CD14-positive monocyte (primary cell): ENCODE data around the gene DNAH11. TPM values are rescaled to one million over a fixed set of nuclear protein-coding genes. Genes with fewer than 3 reads are reported as not detected.
A peak's percentile ranks its signal among the peaks of the same experiment; 100 is the strongest.

Experiments used
- DNase-seq, 3 donors: peaks; one replicate each; pipeline ENCODE4 v3.0.0-alpha.2; 2011 to 2022
- H2AFZ ChIP-seq: 2 replicates; pipeline ENCODE4 v1.6.0; 2012; ENCODE audit warnings: mild to moderate bottlenecking, low read depth, low read length, inconsistent platforms; ENCODE audit not compliant: insufficient read depth, poor library complexity, severe bottlenecking
- H3K27ac ChIP-seq, 2 donors: 1 replicate in 1 of 2; 2 replicates in 1 of 2; pipeline ENCODE4 v1.5.1; 2012 to 2013; ENCODE audit warnings: low read length in 2 of 2, control low read depth in 1 of 2, inconsistent platforms in 1 of 2, low read depth in 1 of 2, mild to moderate bottlenecking in 1 of 2
- H3K27me3 ChIP-seq, 2 donors: one replicate each; pipeline versions ENCODE4 v1.6.0 to v1.6.1; 2011 to 2013; ENCODE audit warnings: low read length in 2 of 2; ENCODE audit not compliant: control insufficient read depth in 2 of 2, insufficient read depth in 2 of 2
- H3K36me3 ChIP-seq, 2 donors: replicated peaks in 1 of 2; 1 replicate in 1 of 2; 2 replicates in 1 of 2; pipeline versions ENCODE4 v1.5.1 to v1.6.1; 2012 to 2013; ENCODE audit warnings: low read length in 2 of 2, control low read depth in 1 of 2, inconsistent platforms in 1 of 2, mild to moderate bottlenecking in 1 of 2; ENCODE audit not compliant: insufficient read depth in 2 of 2, control insufficient read depth in 1 of 2
- H3K4me1 ChIP-seq, 2 donors: 1 replicate in 1 of 2; 2 replicates in 1 of 2; pipeline versions ENCODE4 v1.5.1 to v1.6.1; 2012 to 2013; ENCODE audit warnings: low read length in 2 of 2, control low read depth in 1 of 2, inconsistent platforms in 1 of 2, mild to moderate bottlenecking in 1 of 2, moderate library complexity in 1 of 2; ENCODE audit not compliant: insufficient read depth in 2 of 2, control insufficient read depth in 1 of 2
- H3K4me2 ChIP-seq: replicated peaks from 2 replicates; pipeline ENCODE3; 2012; ENCODE audit warnings: low read length, moderate library complexity, mild to moderate bottlenecking; ENCODE audit not compliant: poor library complexity, severe bottlenecking; ENCODE audit errors: extremely low read depth
- H3K4me3 ChIP-seq, 3 experiments: fragments of 200-600 bp in 1 of 3; sonication (generic) in 1 of 3; replicated peaks in 1 of 3; 1 replicate in 2 of 3; 2 replicates in 1 of 3; pipeline ENCODE4 v1.5.1; 2011 to 2013; ENCODE audit warnings: low read length in 3 of 3, mild to moderate bottlenecking in 3 of 3, control low read depth in 2 of 3, low read depth in 2 of 3, inconsistent platforms in 1 of 3, moderate library complexity in 1 of 3
- H3K79me2 ChIP-seq: 2 replicates; pipeline ENCODE4 v1.6.0; 2012; ENCODE audit warnings: mild to moderate bottlenecking, control low read depth, inconsistent platforms, low read length, moderate library complexity; ENCODE audit not compliant: insufficient read depth
- H3K9ac ChIP-seq: 2 replicates; pipeline ENCODE4 v1.6.0; 2017; ENCODE audit warnings: low read length, mild to moderate bottlenecking; ENCODE audit not compliant: insufficient read depth, poor library complexity, severe bottlenecking
- H3K9me3 ChIP-seq, 2 donors: replicated peaks in 1 of 2; 1 replicate in 1 of 2; 2 replicates in 1 of 2; pipeline versions ENCODE4 v1.5.1 to v1.6.1; 2012 to 2013; ENCODE audit warnings: low read length in 2 of 2, control low read depth in 1 of 2; ENCODE audit not compliant: control insufficient read depth in 1 of 2, insufficient read depth in 1 of 2
- H4K20me1 ChIP-seq: 2 replicates; pipeline ENCODE4 v1.6.0; 2012; ENCODE audit warnings: mild to moderate bottlenecking, low read length, control low read depth, moderate library complexity; ENCODE audit not compliant: insufficient read depth
- H3K27ac Mint-ChIP-seq, 7 donors: one replicate each; pipeline ENCODE4 v1.8.0; 2020; ENCODE audit warnings: mild to moderate bottlenecking in 7 of 7, mixed read lengths in 7 of 7, moderate library complexity in 6 of 7, inconsistent platforms in 2 of 7
- H3K27me3 Mint-ChIP-seq, 3 donors: one replicate each; pipeline ENCODE4 v1.8.0; 2021 to 2022; ENCODE audit warnings: low read depth in 3 of 3, mild to moderate bottlenecking in 3 of 3, mixed read lengths in 3 of 3, moderate library complexity in 3 of 3, inconsistent platforms in 1 of 3
- H3K36me3 Mint-ChIP-seq, 2 donors: one replicate each; pipeline ENCODE4 v1.8.0; 2020; ENCODE audit warnings: mixed read lengths in 2 of 2, inconsistent platforms in 1 of 2, mild to moderate bottlenecking in 1 of 2
- H3K4me1 Mint-ChIP-seq: one replicate; pipeline ENCODE4 v1.8.0; 2020; ENCODE audit warnings: mild to moderate bottlenecking, mixed read lengths
- H3K4me3 Mint-ChIP-seq, 2 donors: one replicate each; pipeline ENCODE4 v1.8.0; 2020; ENCODE audit warnings: mild to moderate bottlenecking in 2 of 2, mixed read lengths in 2 of 2, moderate library complexity in 1 of 2
- H3K9me3 Mint-ChIP-seq, 7 donors: one replicate each; pipeline ENCODE4 v1.8.0; 2020 to 2022; ENCODE audit warnings: mixed read lengths in 7 of 7, mild to moderate bottlenecking in 6 of 7, moderate library complexity in 6 of 7, inconsistent platforms in 2 of 7
- WGBS: methylation state at CpG from one replicate; pipeline ENCODE4 v1.1.5; 2013; ENCODE audit warnings: missing lambda C conversion rate; ENCODE audit not compliant: insufficient coverage; 5-methylcytosine and 5-hydroxymethylcytosine counted together
- intact Hi-C, 2 donors: fragments of 100-400 bp; cut with micrococcal nuclease; formaldehyde crosslinking; loops; one replicate each; pipeline versions ENCODE4 v1.15.0 to v1.15.1; 2023
- polyA plus RNA-seq, 3 donors: library from polyadenylated mRNA; depleted of rRNA in 1 of 3; unstranded in 2 of 3; stranded (reverse) in 1 of 3; fragments of 300-500 nt in 2 of 3; fragments of >200 nt in 1 of 3; fragmentation: Illumina TruSeq in 2 of 3; gene quantifications; 1 replicate in 2 of 3; 2 replicates in 1 of 3; pipeline ENCODE4 v1.2.3, GENCODE V29; 2012 to 2021
- TF ChIP-seq, protein P1 (sequence below): fragments of 200-600 bp; IDR thresholded peaks from one replicate; pipeline ENCODE4 v1.8.0; 2022; ENCODE audit warnings: antibody characterized with exemption, mild to moderate bottlenecking

The DNAH11 gene
- polyA plus RNA-seq, 3 donors: not detected

DNA sequence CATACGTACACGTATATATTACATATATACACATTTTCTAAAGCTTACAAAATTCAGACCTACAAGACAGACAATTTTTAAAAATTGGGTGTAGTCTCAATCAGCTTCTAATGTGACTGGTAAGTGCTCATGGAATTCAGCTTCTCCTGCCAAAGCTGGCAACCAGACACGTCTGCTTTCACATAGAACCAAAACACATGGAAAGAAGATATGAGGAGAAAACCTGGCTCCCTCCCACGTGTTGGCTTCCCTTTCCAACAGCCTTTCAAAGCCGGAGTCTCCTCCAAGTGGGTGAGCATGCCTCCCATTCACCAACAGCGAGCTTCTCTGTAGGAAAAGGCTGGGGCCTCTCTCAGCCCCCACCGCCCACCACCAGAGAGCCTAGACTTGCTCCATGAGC lies 369.5 kb downstream of the DNAH11 start:
- Mint-ChIP-seq H3K4me3 (no peak overlapping the region), H3K9me3 (no peaks in the 10 kb centered on the region), H3K27ac (peak overlapping the region in 1 of 7 donors; percentile 3), H3K36me3 (peaks cover 39 to 42% of the 10 kb centered on the region in 2 donors), H3K4me1 (peaks cover 4% of the 10 kb centered on the region), H3K27me3 (no peaks in the 10 kb centered on the region)
- H3K27me3 ChIP-seq: no peaks in the 10 kb centered on the region
- intact Hi-C loops: no loop called here
- H3K4me2 ChIP-seq: no peak overlapping the region
- H3K79me2 ChIP-seq: no peaks in the 10 kb centered on the region
- H3K4me3 ChIP-seq: no peak overlapping the region
- no peak overlapping the region for H3K27ac ChIP-seq
- H3K9me3 ChIP-seq: no peaks in the 10 kb centered on the region
- H2AFZ ChIP-seq: no peak overlapping the region
- peaks cover 6 to 72% of the 10 kb centered on the region in 2 donors for H3K36me3 ChIP-seq
- 96% methylated on average over 4 of the region's 7 CpGs for WGBS
- H3K9ac ChIP-seq: no peak overlapping the region
- H3K4me1 ChIP-seq: no peaks in the 10 kb centered on the region
- TF ChIP-seq, protein P1, sequence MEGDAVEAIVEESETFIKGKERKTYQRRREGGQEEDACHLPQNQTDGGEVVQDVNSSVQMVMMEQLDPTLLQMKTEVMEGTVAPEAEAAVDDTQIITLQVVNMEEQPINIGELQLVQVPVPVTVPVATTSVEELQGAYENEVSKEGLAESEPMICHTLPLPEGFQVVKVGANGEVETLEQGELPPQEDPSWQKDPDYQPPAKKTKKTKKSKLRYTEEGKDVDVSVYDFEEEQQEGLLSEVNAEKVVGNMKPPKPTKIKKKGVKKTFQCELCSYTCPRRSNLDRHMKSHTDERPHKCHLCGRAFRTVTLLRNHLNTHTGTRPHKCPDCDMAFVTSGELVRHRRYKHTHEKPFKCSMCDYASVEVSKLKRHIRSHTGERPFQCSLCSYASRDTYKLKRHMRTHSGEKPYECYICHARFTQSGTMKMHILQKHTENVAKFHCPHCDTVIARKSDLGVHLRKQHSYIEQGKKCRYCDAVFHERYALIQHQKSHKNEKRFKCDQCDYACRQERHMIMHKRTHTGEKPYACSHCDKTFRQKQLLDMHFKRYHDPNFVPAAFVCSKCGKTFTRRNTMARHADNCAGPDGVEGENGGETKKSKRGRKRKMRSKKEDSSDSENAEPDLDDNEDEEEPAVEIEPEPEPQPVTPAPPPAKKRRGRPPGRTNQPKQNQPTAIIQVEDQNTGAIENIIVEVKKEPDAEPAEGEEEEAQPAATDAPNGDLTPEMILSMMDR: no peak
- DNase-seq: no peak
- no peaks in the 10 kb centered on the region for H4K20me1 ChIP-seq

DNA sequence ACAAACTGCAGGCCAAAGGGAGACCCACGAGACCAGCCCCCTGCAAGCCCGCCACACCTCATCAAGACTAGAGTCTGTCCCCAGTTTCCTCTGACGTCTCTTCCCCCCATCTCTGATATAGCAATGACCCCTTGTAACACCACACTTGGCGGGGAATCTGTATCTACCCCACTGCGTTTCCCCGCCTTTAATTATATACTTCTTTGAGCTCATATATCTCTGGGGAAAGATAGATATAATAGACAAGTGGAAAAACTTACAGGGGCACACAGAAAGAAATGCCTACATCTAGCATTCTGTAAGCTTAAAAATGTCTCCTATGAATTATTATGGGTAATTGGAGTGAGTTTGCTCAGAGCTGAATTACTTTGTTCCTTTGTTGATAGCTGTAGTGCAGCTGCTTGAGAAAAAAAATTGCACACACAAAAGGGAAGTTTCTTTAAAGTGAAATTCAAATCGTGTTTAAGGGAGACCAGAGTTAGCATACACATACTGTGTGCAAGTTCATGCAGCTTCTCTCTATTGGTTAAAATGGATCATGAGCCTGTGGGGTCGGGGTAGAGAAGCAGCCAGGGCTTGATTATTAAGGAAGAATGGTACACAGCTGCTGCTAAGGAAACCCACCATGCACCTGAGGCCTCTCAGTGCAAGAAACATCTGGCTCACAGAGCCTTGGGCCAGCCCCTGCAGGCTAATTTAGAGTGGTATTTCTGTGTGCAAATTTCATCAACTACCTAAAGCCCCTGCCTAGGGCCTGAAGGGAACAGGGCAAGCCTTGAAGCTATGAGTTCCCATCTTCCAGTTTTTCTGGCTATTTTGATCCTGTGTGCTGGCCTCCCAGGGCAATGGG lies 370.3 kb downstream of the DNAH11 start:
- no peak overlapping the region for H3K27ac Mint-ChIP-seq
- peaks cover 4% of the 10 kb centered on the region for H3K4me1 Mint-ChIP-seq
- peaks cover 34 to 37% of the 10 kb centered on the region in 2 donors for H3K36me3 Mint-ChIP-seq
- no peaks in the 10 kb centered on the region for H3K27me3 Mint-ChIP-seq
- Histone ChIP-seq H3K36me3 (peaks cover 0 to 63% of the 10 kb centered on the region in 2 donors), H3K9me3 (no peaks in the 10 kb centered on the region), H3K27ac (peak overlapping the region in 1 of 2 donors; percentile 49), H3K4me2 (no peak overlapping the region), H3K79me2 (no peaks in the 10 kb centered on the region), H3K27me3 (no peaks in the 10 kb centered on the region), H4K20me1 (no peaks in the 10 kb centered on the region), H3K9ac (no peak overlapping the region), H3K4me3 (no peak overlapping the region), H2AFZ (no peak overlapping the region), H3K4me1 (no peaks in the 10 kb centered on the region)
- no peak overlapping the region for H3K4me3 Mint-ChIP-seq
- intact Hi-C loops: no loop called here
- 0% methylated on average over 1 of the region's 8 CpGs for WGBS
- TF ChIP-seq, protein P1: no peak
- no peak for DNase-seq
- H3K9me3 Mint-ChIP-seq: no peaks in the 10 kb centered on the region
